ENCODE data around the gene TENM4.

Gene TENM4

GRCh38 chr11:78977009-78977408 lies 463.8 kb downstream of the TENM4 start:
- TF ChIP-seq CTCF (IDR thresholded peaks at IDR 0.05), result no peak
- no peak overlapping the region for H3K4me3 ChIP-seq
- DNase-seq (ENCODE audit: low spot score), result no peak
- no peak overlapping the region for H3K27ac ChIP-seq

- no peak overlapping the region for H3K4me3 ChIP-seq
- no peak overlapping the region for H3K27ac ChIP-seq
- DNase-seq (ENCODE audit: low spot score), result no peak
- no peak for TF ChIP-seq CTCF (IDR thresholded peaks at IDR 0.05)
Observed at GRCh38 chr11:78975081-78975480, 465.7 kb downstream of the TENM4 start.

GRCh38 chr11:78973876-78974275 lies 467.0 kb downstream of the TENM4 start:
- Histone ChIP-seq H3K4me3 (no peak overlapping the region), H3K27ac (no peak overlapping the region)
- TF ChIP-seq CTCF (IDR thresholded peaks at IDR 0.05), result no peak
- DNase-seq (ENCODE audit: low spot score), result no peak

- H3K27ac ChIP-seq, result no peak overlapping the region
- DNase-seq (ENCODE audit: low spot score), result no peak
- TF ChIP-seq CTCF (IDR thresholded peaks at IDR 0.05), result no peak
- no peak overlapping the region for H3K4me3 ChIP-seq
Observed at GRCh38 chr11:78972590-78972989, 468.2 kb downstream of the TENM4 start.

GRCh38 chr11:78972177-78972576 lies 468.7 kb downstream of the TENM4 start:
- Histone ChIP-seq H3K27ac (no peak overlapping the region), H3K4me3 (no peak overlapping the region)
- DNase-seq (ENCODE audit: low spot score), result no peak
- TF ChIP-seq CTCF (IDR thresholded peaks at IDR 0.05), result no peak

- DNase-seq (ENCODE audit: low spot score), result no peak
- no peak overlapping the region for H3K27ac ChIP-seq
- H3K4me3 ChIP-seq, result no peak overlapping the region
- TF ChIP-seq CTCF (IDR thresholded peaks at IDR 0.05), result no peak
Observed at GRCh38 chr11:78967811-78968210, 473.0 kb downstream of the TENM4 start.

- Histone ChIP-seq H3K4me3 (no peak overlapping the region), H3K27ac (no peak overlapping the region)
- no peak for TF ChIP-seq CTCF (IDR thresholded peaks at IDR 0.05)
- no peak for DNase-seq (ENCODE audit: low spot score)
Observed at GRCh38 chr11:78965432-78965831, 475.4 kb downstream of the TENM4 start.
